Measurements from ENCODE around the gene GUCY1A2. TPM values are rescaled to one million over a fixed set of nuclear protein-coding genes. Genes with fewer than 3 reads are reported as not detected.

GUCY1A2 gene
- total RNA-seq, 2 donors from 2014 or later = 1.7 to 7.2 TPM

- Histone ChIP-seq H3K4me3 (no peak overlapping the region), H3K4me1 (peaks cover 0 to 16% of the 10 kb centered on the region in 2 donors), H3K27me3 (no peaks in the 10 kb centered on the region), H3K9me3 (no peaks in the 10 kb centered on the region), H3K27ac (peak overlapping the region; percentile 49 to 52), H3K36me3 (no peaks in the 10 kb centered on the region)
- DNase-seq (ENCODE audit: low spot score) = no peak
- no peak for TF ChIP-seq CTCF (IDR thresholded peaks at IDR 0.05)
These were observed 29.9 kb downstream of the GUCY1A2 start for GRCh38 chr11:106988151-106989077.

- Histone ChIP-seq H3K4me1 (peaks cover 0 to 16% of the 10 kb centered on the region in 2 donors), H3K36me3 (no peaks in the 10 kb centered on the region), H3K27ac (peak overlapping the region; percentile 41 to 53), H3K9me3 (no peaks in the 10 kb centered on the region), H3K4me3 (no peak overlapping the region), H3K27me3 (no peaks in the 10 kb centered on the region)
- no peak for TF ChIP-seq CTCF (IDR thresholded peaks at IDR 0.05)
- DNase-seq (ENCODE audit: low spot score) = no peak
These were observed 31.6 kb downstream of the GUCY1A2 start for GRCh38 chr11:106986673-106987072.

- Histone ChIP-seq H3K4me1 (peaks cover 0 to 16% of the 10 kb centered on the region in 2 donors), H3K4me3 (no peak overlapping the region), H3K9me3 (no peaks in the 10 kb centered on the region), H3K36me3 (no peaks in the 10 kb centered on the region), H3K27me3 (no peaks in the 10 kb centered on the region), H3K27ac (peak overlapping the region; percentile 41 to 53)
- TF ChIP-seq CTCF (IDR thresholded peaks at IDR 0.05) = no peak
- no peak for DNase-seq (ENCODE audit: low spot score)
These were observed 32.0 kb downstream of the GUCY1A2 start for GRCh38 chr11:106986261-106986660.

- Histone ChIP-seq H3K4me3 (no peak overlapping the region), H3K27me3 (no peaks in the 10 kb centered on the region), H3K9me3 (no peaks in the 10 kb centered on the region), H3K27ac (peak overlapping the region in 1 of 2 donors; percentile 38), H3K36me3 (no peaks in the 10 kb centered on the region), H3K4me1 (peaks cover 0 to 12% of the 10 kb centered on the region in 2 donors)
- TF ChIP-seq CTCF (IDR thresholded peaks at IDR 0.05) = no peak
- no peak for DNase-seq (ENCODE audit: low spot score)
These were observed 34.3 kb downstream of the GUCY1A2 start for GRCh38 chr11:106983991-106984390.

- H3K4me1 ChIP-seq = peaks cover 0 to 5% of the 10 kb centered on the region in 2 donors
- TF ChIP-seq CTCF (IDR thresholded peaks at IDR 0.05) = no peak
- H3K36me3 ChIP-seq = no peaks in the 10 kb centered on the region
- H3K27ac ChIP-seq = peak overlapping the region in 1 of 2 donors; percentile 38
- no peaks in the 10 kb centered on the region for H3K27me3 ChIP-seq
- H3K9me3 ChIP-seq = no peaks in the 10 kb centered on the region
- no peak for DNase-seq (ENCODE audit: low spot score)
- H3K4me3 ChIP-seq = no peak overlapping the region
These were observed 35.0 kb downstream of the GUCY1A2 start for GRCh38 chr11:106983261-106983660.

All from right atrium auricular region (tissue), 2 donors.